Anterior cingulate cortex (tissue), 58 donors: ENCODE data around the gene SLC24A3.
A peak's percentile ranks its signal among the peaks of the same experiment; 100 is the strongest.

Experiments
- DNase-seq, 58 donors: peaks; one replicate each; lab custom pipeline; 2025; lab: John Stamatoyannopoulos, UW

The SLC24A3 gene

DNA sequence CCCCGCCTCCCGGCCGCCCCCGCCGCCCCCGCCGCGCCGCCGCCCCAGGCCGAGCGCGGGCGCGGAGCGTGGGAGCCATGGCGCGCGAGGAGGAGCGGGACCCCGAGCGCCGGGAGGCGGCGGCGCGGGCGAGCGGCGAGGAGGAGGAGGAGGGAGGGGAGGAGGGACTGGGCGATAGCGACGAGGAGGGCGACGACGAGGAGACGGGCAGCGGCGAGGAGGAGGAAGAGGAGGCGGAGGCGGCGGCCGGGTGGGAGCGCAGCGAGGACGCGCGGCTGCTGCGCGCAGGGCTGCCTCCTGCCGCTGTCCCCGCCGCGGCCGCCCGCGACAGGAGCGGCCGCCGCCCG is at the start of gene SLC24A3:
TSS of gene SLC24A3 (plus strand) at position 174 of the 347 bp plus-strand sequence.
- peak in 3 of 58 donors; percentile 39 to 43 (median 40) for DNase-seq

DNA sequence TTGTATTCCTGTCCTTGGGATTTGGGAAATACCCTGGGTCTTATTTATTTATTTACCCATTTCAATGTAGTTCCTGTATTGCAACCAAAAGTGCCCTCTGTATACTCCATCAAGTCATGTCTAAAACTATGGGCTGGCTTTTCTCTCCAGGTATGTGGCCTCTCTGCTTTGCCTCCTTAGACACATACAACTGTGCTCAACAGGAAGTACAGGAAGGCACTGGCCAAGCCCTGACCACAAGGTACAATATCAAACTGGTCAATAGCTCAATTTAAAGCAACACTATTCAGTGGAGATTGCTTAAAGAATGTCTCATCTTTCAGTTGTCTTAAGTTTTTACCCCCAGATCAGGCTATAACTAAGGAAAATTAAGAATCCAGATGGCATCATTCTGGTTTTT is 42.3 kb upstream of the SLC24A3 start:
- no peak for DNase-seq

DNA sequence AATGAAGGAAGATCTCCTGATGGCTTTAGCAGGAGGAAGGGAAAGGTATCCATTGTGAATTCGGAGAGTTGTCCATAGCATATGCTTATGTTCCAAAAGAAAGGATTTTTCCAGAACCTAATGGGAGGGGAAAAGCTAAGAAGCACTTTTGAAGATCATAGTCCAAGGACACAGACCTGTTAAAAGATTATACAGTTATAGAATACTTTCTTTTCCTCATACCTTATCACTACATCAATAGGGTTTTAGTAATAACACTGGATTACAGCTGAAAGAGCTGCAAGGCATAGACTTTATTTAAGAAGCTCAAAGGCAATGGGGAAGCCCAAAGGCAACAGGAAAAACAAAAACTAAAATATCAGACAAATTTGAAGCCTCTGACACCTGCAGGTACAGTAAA is 39.8 kb upstream of the SLC24A3 start:
- no peak for DNase-seq

DNA sequence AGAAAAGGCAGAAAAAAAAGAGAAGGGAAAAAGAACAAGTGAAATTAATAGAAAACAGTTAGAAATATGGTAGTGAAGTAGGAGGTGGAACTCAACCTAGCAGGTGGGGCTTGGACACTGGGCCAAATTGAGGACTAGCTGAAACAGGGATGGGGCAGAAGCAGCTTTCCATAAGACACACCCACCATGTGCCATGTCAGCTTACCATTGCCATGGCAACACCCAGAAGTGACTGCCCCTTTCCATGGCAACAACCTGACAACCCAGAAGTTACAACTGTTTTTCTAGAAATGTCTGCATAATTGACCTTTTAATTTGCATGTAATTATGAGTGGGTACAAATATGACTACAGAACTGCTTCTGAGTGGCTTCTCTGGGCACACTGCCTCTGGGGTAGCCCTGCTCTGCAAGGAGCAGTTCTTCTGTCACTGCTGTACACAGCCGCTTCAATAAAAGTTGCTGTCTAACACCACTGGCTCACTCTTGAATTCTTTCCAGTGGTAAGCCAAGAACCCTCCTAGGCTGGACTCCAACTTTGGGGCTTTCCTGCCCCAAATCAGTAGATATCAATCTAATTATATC is 35.9 kb upstream of the SLC24A3 start:
- DNase-seq: no peak

DNA sequence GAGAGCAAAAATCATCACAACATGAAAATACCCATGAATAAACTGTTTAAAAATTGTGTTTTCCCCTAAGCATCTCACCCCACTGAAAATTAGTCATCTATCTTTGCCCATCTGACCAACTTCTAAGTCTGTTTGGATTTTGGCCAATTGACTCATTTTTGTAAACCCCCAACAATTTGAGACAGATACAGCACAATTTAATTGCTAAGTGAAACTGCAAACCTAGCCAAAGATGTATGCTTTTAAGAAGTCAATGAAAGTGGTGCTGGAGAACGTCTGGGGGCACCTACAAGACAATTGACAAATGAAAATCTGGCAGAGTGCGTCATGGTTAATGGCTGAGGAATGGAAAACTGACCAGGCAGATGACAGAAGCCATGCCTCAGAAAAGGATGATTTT is 30.9 kb upstream of the SLC24A3 start:
- no peak for DNase-seq

DNA sequence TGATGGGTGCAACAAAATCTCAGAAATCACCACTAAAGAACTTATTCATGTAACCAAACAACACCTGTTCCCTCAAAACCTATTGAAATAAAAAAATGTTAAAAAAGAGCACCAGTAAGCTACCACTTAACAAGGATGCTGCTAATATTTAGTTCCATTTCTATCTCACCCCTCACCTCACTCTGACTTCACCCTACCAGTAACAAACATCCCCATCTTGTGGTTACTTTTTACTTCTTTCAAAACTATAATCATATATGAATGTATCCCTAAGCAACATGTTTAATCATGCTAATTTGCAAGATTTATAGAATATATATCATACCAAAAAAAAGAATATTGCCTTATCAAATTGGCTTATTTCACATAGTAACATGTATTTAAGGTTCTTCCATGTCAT is 27.4 kb upstream of the SLC24A3 start:
- DNase-seq: no peak

DNA sequence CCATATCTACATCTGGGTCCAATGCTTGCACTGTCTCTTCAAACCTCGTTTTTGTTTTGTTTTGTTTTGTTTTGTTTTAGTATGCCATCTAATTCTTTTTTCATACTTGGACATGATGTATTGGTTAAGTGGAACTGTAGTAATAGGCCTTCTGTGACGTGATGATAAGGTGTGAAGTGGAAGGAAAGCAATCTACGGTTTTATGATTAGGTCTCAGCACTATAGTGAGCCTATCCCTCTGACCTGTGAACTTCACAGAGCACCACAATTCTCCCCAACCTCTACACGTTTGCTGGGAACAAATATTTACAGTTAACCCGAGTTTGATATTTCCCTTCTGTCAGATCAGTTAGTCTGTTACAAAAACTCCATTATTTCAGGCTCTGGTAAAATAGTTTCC is 19.1 kb upstream of the SLC24A3 start:
- DNase-seq: no peak

DNA sequence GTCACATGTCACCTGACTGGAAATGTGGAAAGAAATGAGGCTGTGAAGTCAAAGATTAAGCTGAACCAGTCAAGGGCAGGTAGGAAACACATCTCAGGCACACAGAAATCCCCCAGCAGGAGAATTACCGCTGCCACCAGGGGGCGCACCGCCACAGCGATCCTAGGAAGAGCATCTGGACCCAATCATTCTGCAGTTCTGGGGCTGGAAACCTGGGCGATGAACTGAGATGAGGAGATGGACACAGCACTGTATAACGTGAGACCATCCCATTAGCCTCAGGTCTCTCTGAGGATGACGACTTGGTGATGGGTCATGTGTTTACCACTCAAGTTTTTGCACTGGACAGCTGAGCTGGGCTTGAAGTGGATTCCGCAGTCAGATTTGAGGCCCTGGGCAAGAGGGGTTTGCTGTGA is 6.5 kb upstream of the SLC24A3 start:
- peak in 32 of 58 donors; percentile 6 to 76 (median 34) for DNase-seq

DNA sequence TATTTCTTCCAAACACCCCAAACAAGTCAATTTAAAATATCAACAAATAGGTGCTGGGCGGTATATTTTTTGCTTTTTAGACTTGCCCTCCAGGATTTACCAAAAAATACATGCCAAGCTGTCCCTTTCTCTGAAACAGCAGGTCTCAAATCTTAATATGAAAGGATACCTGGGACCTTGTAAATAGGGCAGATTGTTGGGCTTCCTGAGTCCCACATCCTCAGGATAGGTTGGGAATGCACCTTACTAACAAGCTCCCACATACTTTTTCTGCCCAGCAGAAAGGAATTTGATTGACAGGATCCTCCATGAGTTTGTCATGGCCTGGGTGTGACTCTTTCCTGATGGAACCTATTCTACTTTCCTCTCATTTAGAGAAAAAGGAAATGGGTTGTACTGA is 4.9 kb upstream of the SLC24A3 start:
- no peak for DNase-seq

DNA sequence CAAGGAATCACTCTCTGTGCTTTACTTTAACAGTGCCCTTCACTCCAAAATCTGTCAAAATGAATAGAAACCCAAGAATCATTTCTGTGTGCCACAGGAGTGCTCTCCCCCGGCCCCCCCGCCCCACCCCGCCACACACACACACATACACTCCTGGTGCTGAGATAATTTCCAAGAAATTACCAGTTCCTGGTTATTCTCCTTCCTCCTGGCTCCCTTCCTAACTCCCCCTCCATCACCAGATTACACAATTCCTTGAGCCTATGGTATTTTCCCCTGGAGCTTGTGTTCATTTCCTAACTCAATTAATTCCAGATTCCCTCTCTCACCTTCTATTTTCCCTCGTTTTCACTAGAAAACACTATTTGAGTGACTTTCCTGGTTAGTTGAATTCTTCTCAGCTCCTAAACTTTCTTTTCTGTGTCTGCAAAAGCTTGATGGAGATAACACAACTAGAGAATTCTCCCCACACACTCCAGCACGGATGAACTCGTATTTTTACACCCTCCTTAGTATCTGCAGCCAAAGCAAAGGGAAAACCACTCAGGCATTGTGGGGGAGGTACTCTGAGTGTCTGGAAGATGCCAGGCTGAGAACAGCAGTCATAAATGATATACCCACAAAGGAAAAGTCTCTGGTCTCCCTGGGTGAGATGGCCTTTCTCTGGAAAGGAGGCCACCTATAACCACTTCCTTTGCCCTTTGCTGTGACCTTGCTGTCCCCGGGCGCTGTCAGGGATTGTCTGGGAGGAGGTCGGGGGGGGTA is 1.9 kb upstream of the SLC24A3 start:
- DNase-seq: peak in 10 of 58 donors; percentile 2 to 62 (median 17)

DNA sequence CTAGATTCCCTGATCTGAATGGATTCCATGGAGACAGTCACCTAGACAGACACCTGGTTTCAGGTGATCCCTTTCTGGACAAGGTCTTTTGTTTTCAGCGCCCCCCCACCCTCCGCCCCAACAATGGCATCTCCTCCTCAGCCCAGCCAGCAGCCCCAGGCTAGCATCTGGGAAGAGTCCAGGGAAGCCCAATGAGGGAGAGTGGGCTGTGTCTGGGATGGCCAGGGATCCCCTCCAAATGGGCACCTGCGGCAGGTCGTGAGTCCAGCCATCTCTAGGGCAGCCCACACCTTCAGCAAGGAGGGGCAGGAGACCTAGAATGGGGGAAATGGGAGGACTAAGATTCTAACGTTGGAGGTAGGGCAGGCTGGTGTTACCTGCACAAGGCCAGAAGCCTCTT is 1.2 kb upstream of the SLC24A3 start:
- DNase-seq: no peak

DNA sequence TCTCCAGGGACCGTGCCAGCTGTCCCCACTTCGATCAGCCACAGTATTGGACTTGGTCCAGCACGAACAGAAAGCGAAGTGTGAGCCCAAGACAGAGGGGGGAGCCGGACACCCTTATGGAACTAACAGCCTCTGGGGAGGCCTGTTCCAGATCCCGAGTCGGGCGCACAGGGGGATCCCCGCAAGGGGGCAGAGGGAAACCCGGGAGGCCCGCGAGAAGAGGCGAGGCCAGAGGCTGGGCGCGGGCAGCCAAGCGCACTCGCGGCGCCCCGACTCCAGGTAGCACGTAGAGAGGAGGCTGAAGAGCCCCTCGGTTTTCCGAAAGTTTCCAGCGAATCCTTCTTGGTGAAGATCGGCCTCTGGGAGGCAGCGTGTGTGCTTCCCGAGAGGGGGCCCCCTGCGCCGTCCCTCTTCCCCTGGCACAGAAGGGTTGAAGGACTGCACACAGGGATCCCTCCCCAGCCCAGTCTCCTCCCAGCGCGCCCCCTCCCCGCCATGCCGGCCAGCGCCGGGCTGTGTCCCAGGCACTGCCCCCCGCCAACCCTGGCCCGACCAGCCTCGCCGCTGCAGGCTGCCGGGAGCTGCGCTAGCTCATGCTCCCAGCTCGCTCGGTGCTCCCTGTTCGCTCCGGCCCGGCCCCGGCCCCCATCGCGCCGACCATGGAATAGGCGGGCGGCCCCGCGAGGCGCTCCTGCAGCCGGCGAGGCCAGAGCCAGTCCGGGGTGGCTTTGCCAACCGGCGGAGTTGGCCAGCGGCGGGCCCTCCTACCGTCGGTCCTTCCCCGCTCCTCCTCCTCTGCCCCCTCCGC is 577 bp upstream of the SLC24A3 start:
- peak in 24 of 58 donors; percentile 9 to 58 (median 33) for DNase-seq

DNA sequence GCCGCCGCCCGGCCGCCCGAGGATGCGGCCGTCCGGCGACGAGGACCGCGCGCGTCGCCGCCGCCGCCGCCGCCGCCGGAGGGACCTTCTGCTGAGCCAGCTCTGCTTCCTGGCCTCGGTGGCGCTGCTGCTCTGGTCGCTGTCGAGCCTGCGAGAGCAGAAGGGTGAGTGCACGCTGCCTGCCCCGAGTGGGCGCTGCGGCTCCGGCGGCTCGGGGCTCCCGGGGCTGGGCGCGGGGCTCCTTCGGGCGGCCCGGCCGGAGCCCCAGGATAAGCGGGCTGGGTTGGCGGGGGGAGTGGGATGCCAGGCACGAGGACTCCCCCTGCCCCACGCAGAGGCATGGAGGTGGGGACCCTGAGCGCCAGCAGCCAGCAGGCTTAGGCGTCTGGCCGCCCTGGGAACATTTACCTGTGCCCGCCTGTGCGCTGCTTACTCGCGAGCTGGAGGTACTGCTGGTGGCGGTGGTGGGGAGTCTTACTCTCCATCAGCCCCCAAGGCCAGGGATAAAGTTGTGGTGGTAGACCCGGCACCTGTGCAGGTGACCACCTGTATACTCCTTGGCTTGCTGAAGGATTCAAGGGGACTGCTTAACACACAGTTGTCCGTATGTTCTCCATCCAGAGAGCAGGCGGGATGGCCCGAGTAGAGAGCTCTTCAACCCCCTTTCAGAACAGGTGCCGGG is 520 bp downstream of the SLC24A3 start:
- DNase-seq: peak in 39 of 58 donors; percentile 13 to 75 (median 42)

DNA sequence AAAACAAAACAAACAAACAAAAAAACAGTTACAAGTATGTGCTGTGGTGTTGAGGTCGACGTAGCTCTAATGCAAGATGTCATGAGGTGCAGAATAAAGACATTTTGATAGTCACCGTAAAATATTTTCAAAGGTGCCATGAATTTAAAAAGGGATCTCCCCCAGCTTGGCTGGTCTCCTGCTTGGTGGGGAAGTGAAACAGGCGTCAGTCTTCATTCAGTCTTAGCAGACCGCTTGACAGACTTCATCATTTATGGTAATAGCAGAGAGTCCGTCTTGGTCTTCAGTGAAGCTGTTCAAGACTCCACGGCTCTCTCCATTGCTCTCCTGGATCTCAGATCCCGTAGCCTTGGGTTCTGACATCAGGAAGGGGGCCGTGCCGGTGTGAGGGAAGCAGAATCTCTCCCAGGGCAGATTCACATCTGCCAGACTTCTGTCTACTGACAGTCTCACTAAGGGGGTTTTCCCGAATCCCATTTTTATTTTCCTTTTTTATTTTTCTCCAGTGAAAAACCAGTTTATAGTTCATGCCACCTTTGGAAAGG is 1.6 kb downstream of the SLC24A3 start:
- DNase-seq: no peak

DNA sequence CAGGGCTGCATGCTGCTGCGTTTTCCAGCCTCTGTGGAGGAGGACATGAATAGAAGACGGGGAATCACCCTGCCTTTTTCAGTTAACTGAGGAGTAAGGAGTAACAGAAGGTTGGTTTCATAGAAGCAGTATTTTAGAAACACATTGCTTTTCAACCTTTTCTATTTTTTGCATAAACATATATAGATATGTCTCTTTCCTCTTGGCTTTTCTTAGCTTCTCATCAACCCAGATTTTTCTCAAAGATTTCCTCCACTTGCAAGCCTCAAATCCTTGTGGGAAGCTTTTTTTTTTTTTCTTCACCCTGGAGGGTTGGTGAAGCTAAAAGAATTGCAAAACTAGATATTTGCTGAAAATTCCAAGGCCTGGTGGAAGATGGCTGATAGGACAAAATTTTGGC is 6.0 kb downstream of the SLC24A3 start:
- no peak for DNase-seq

DNA sequence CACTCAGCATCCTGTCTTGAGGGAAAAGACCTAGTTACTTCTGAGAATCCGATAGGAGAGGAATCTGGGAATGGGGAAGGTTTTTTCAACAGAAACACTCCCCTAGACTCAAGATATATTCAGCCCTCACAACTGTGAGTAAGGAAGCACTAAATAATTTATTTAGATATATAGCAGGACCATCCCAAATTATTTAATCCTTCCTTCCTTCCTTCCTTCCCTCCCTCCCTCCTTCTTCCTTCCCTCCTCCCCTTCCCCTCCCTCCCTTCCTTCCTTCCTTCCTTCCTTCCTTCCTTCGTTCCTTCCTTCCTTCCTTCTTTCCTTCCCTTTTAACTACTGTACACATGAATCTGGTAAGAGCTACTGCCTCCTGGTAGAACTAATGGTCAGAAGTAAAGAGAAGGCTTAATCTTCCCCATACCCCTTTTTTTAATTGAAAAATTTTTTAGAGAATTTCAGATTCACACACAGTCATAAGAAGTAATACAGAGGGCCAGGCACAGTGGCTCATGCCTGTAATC is 10.1 kb downstream of the SLC24A3 start:
- no peak for DNase-seq

DNA sequence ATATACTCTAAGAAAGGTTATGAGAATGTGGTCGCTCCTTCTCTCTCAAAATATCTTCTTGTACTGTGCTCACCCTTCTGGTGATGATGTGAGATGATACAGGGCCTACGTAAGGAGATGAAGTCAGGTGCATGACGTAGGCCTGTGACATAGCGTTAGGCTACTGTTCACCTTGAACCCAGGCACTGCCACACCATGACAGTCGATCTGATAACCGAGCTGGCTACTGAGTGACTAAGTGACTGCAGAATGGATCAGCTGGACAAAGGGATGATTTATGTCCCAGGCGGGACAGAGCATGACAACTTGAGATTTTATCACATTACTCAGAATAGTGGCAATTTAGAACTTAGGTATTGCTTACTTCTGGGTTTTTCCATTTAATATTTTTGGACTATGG is 11.2 kb downstream of the SLC24A3 start:
- DNase-seq: no peak

DNA sequence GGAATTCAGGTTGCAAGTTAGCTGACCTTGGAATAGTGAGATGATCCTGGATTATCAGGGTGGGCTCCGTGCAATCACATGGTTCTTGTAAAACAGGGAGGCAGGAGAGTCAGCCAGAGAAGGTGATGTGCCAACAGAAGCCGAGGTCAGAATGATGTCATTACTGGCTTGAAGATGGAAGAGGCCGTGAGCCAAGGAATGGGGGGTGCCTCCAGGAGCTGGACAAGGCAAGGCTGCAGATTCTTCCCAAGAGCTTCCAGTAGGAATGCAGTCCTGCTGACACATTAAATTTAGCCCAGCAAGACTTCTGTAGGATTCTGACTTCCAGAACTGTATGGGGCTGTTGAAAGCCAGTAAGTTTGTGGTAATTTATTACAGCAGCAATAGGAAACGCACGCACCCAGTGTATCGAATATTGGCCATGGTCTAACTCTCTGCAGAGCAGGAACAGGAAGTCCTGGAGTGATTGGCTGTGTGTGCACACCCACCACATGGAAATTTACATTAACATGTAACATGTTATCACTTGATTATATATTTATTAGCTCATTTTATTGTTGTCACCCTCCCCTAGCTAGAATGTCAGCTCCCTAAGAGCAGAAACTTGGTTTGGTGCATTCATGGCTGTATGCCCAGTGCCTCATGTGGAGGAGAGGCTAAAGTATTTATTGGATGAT is 19.1 kb downstream of the SLC24A3 start:
- DNase-seq: no peak

DNA sequence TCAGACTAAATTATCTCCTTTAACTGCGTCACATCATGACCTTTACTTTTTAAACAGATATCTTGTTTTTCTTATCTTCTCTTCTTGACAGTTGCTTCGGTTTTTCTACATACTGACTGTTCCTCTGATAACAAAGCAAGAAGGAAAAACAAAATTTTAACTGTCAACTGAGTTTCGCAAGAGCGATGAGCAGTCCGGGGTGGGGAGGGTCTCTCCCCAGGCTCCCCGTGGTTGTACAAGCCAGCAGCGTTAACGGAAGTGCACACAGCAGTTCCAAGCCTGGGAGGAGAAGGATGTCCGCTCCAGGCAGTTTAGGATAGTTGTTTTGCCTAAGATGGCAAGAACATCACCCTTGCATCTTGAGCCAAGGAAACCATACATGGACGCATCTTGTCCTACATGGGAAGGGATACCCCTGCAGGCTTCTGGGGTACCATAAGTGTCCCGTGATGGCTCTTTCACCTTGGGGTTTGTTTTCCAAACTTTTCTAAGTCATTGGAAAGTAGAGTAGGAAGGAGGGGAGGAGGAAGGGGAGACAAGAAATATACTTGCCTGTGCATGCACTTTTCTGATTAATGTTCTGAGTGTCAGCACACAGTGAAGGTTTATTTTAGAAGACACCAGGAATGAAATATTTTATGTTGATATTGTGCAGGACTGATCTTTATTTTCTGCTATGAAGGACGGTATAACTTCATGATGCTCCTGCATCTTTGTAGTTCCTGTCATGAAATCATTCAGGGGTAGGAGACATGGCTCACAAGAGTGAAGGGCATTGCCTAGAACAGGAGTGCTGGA is 20.8 kb downstream of the SLC24A3 start:
- no peak for DNase-seq
